Sigmoid colon (tissue), 7 donors: ENCODE data around the gene HAL. TPM values are rescaled to one million over a fixed set of nuclear protein-coding genes. Genes with fewer than 3 reads are reported as not detected.

Source experiments
- DNase-seq: peaks from one replicate; pipeline ENCODE4 v3.0.0-alpha.2; 2019
- H3K27ac ChIP-seq, 4 donors: fragments of 200-600 bp; sonication (generic); one replicate each; pipeline ENCODE4 v1.5.1; 2016 to 2019; ENCODE audit warnings: mild to moderate bottlenecking in 1 of 4
- H3K27me3 ChIP-seq, 3 donors: fragments of 200-600 bp; sonication (generic); one replicate each; pipeline ENCODE4 v1.5.1; 2019; ENCODE audit warnings: mild to moderate bottlenecking in 1 of 3
- H3K36me3 ChIP-seq, 4 donors: fragments of 200-600 bp; sonication (generic); one replicate each; pipeline ENCODE4 v1.5.1; 2016 to 2019
- H3K4me1 ChIP-seq, 4 donors: fragments of 200-600 bp; sonication (generic); one replicate each; pipeline ENCODE4 v1.5.1; 2017 to 2019
- H3K4me3 ChIP-seq, 4 donors: fragments of 200-600 bp; sonication (generic); one replicate each; pipeline ENCODE4 v1.5.1; 2017 to 2019; ENCODE audit warnings: mild to moderate bottlenecking in 2 of 4, moderate library complexity in 1 of 4
- H3K9me3 ChIP-seq, 4 donors: fragments of 200-600 bp in 3 of 4; sonication (generic) in 3 of 4; one replicate each; pipeline versions ENCODE4 v1.5.1 to v1.6.1; 2013 to 2019
- EP300 ChIP-seq, 4 donors: sonication (generic); formaldehyde crosslinking; IDR thresholded peaks; one replicate each; pipeline ENCODE4 v1.6.1; 2017; ENCODE audit warnings: antibody characterized with exemption in 4 of 4
- POLR2A ChIP-seq, 2 donors: fragments of 450-650 bp; IDR thresholded peaks; one replicate each; pipeline ENCODE4 v1.6.1; 2016; ENCODE audit warnings: antibody characterized with exemption in 2 of 2, mild to moderate bottlenecking in 2 of 2, moderate library complexity in 2 of 2
- POLR2AphosphoS5 ChIP-seq, 4 donors: sonication (generic); formaldehyde crosslinking; IDR thresholded peaks; one replicate each; pipeline ENCODE4 v1.6.1; 2017; ENCODE audit warnings: antibody characterized with exemption in 4 of 4
- WGBS, 2 donors: extraction: QIAGEN DNeasy Blood & Tissue Kit; methylation state at CpG; one replicate each; pipeline ENCODE4 v1.1.7; 2013; 5-methylcytosine and 5-hydroxymethylcytosine counted together
- intact Hi-C: fragments of 100-400 bp; cut with DNase I; formaldehyde crosslinking; loops from one replicate; pipeline ENCODE4 v1.15.1; 2023
- polyA plus RNA-seq, 3 donors: library from polyadenylated mRNA; stranded (reverse); fragments of 200-250 nt; gene quantifications; one replicate each; pipeline ENCODE4 v1.2.3, GENCODE V29; 2013
- total RNA-seq, 4 donors: library from RNA; depleted of rRNA; stranded (reverse); fragments of >200 nt; gene quantifications; one replicate each; pipeline ENCODE4 v1.1.0, GENCODE V29; 2016
- TF ChIP-seq, protein P1 (sequence below), 4 experiments: fragments of 450-650 bp in 3 of 4; fragments of 200-600 bp in 1 of 4; IDR thresholded peaks; one replicate each; pipeline ENCODE4 v1.5.1; 2016 to 2019; ENCODE audit warnings: antibody characterized with exemption in 4 of 4, mild to moderate bottlenecking in 3 of 4, moderate library complexity in 2 of 4
- donor health status: healthy with polysubstance abuse.
- donor health status: Bipolar disorder and iron deficiency.
- donor health status: healthy.

HAL gene
- total and polyA plus RNA-seq, 7 donors: under 0.01 to 0.46 (median 0.26) TPM; not detected in 3

GRCh38 chr12:96041181-96041580 lies 45.0 kb upstream of the HAL start:
- TF ChIP-seq POLR2A (IDR thresholded peaks at IDR 0.05) (no peak), POLR2AphosphoS5 (IDR thresholded peaks at IDR 0.05) (no peak), EP300 (IDR thresholded peaks at IDR 0.05) (no peak)
- TF ChIP-seq, protein P1, sequence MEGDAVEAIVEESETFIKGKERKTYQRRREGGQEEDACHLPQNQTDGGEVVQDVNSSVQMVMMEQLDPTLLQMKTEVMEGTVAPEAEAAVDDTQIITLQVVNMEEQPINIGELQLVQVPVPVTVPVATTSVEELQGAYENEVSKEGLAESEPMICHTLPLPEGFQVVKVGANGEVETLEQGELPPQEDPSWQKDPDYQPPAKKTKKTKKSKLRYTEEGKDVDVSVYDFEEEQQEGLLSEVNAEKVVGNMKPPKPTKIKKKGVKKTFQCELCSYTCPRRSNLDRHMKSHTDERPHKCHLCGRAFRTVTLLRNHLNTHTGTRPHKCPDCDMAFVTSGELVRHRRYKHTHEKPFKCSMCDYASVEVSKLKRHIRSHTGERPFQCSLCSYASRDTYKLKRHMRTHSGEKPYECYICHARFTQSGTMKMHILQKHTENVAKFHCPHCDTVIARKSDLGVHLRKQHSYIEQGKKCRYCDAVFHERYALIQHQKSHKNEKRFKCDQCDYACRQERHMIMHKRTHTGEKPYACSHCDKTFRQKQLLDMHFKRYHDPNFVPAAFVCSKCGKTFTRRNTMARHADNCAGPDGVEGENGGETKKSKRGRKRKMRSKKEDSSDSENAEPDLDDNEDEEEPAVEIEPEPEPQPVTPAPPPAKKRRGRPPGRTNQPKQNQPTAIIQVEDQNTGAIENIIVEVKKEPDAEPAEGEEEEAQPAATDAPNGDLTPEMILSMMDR (IDR thresholded peaks at IDR 0.05): no peak
- 90 to 94% methylated on average over 1 of the region's 1 CpG for WGBS, 2 donors
- intact Hi-C loops: no loop called here

DNA sequence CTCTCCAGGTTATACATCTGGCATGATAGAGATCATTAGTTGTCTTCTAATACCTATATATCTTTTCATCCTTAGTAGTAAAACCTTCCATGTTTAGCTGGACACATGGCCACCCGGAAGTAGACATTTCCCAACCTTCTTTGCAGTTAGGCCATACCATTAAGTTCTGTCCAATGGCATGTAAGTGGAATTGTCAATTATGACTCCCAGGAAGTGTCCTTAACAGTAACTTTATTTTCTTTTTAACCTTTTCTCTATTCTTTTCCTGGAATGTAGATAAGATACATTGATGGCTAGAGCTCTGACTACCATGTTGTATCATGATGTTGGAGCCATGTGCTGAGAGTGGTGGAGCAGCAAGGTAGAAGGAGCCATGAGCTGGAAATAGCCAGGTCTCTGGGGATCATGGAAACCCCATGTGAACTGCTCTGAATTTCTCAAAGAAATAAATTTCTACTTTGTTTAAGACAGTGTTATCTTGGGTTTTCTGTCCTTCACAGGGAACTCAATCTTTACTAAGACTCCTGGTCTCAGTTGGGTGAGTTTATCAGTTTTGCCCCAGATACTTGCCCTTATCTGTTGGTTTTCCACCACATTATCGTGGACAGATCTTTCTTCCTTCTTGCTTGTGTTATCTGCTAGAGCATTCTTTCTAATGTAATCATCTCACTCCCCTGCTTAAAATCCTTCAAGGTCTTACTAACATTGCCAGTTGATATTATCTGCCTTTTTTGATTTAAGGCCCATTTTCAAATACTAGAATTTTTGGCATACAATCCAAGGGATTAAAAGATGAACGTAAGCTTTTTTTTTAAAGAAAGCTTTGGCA lies 44.4 kb upstream of the HAL start:
- Histone ChIP-seq H3K27ac (no peak overlapping the region), H3K36me3 (no peaks in the 10 kb centered on the region), H3K27me3 (no peaks in the 10 kb centered on the region), H3K9me3 (no peaks in the 10 kb centered on the region), H3K4me1 (peaks cover 0 to 3% (median 0%) of the 10 kb centered on the region in 4 donors), H3K4me3 (no peak overlapping the region)
- intact Hi-C loops: no loop called here
- DNase-seq: no peak
- 52 to 76% methylated on average over 3 of the region's 3 CpGs for WGBS, 2 donors
- no peak for TF ChIP-seq EP300 (IDR thresholded peaks at IDR 0.05)
- TF ChIP-seq POLR2A (IDR thresholded peaks at IDR 0.05): no peak
- TF ChIP-seq POLR2AphosphoS5 (IDR thresholded peaks at IDR 0.05): no peak
- TF ChIP-seq, protein P1 (IDR thresholded peaks at IDR 0.05): no peak

More at GRCh38 chr12:96041181-96041580, 45.0 kb upstream of the HAL start:
- no peak for DNase-seq
- H3K9me3 ChIP-seq: no peaks in the 10 kb centered on the region
- no peaks in the 10 kb centered on the region for H3K4me1 ChIP-seq
- no peaks in the 10 kb centered on the region for H3K27me3 ChIP-seq
- no peak overlapping the region for H3K4me3 ChIP-seq
- H3K36me3 ChIP-seq: no peaks in the 10 kb centered on the region
- H3K27ac ChIP-seq: no peak overlapping the region

- DNase-seq: no peak
- no peak overlapping the region for H3K4me3 ChIP-seq
- H3K9me3 ChIP-seq: no peaks in the 10 kb centered on the region
- H3K36me3 ChIP-seq: no peaks in the 10 kb centered on the region
- 86 to 90% methylated on average over 3 of the region's 3 CpGs for WGBS, 2 donors
- intact Hi-C loops: loop anchor here (10.0 kb wide), 1 partner anchor 365 kb away; the partner anchor contains the start of gene CDK17
- peaks cover 1 to 4% (median 3%) of the 10 kb centered on the region in 4 donors for H3K4me1 ChIP-seq
- H3K27ac ChIP-seq: no peak overlapping the region
- TF ChIP-seq, protein P1 (IDR thresholded peaks at IDR 0.05): no peak
- no peak for TF ChIP-seq EP300 (IDR thresholded peaks at IDR 0.05)
- no peak for TF ChIP-seq POLR2AphosphoS5 (IDR thresholded peaks at IDR 0.05)
- TF ChIP-seq POLR2A (IDR thresholded peaks at IDR 0.05): no peak
- H3K27me3 ChIP-seq: no peaks in the 10 kb centered on the region
Measured at GRCh38 chr12:96039516-96039915, 43.4 kb upstream of the HAL start.

- H3K27ac ChIP-seq: no peak overlapping the region
- no peaks in the 10 kb centered on the region for H3K9me3 ChIP-seq
- DNase-seq: no peak
- intact Hi-C loops: loop anchor here (10.0 kb wide), 1 partner anchor 368 kb away; the partner anchor contains the start of gene CDK17
- no peaks in the 10 kb centered on the region for H3K27me3 ChIP-seq
- peaks cover 3 to 25% (median 19%) of the 10 kb centered on the region in 4 donors for H3K4me1 ChIP-seq
- no peak overlapping the region for H3K4me3 ChIP-seq
- H3K36me3 ChIP-seq: no peaks in the 10 kb centered on the region
- no peak for TF ChIP-seq POLR2AphosphoS5 (IDR thresholded peaks at IDR 0.05)
- no peak for TF ChIP-seq EP300 (IDR thresholded peaks at IDR 0.05)
- TF ChIP-seq POLR2A (IDR thresholded peaks at IDR 0.05): no peak
- TF ChIP-seq, protein P1 (IDR thresholded peaks at IDR 0.05): no peak
- 94 to 95% methylated on average over 8 of the region's 8 CpGs for WGBS, 2 donors
Measured at GRCh38 chr12:96036765-96037455, 40.8 kb upstream of the HAL start.
